Smooth muscle cell of the coronary artery (primary cell): ENCODE data around the gene MIER1. TPM values are rescaled to one million over a fixed set of nuclear protein-coding genes. Genes with fewer than 3 reads are reported as not detected.

ENCODE experiments used
- total RNA-seq: library from RNA; depleted of rRNA; stranded (reverse); fragments of >200 nt; gene quantifications from 2 replicates; pipeline ENCODE4 v1.2.3, GENCODE V29; 2014; ENCODE audit warnings: low replicate concordance

MIER1 gene
- 26.2 and 72.9 TPM in 2 replicates for total RNA-seq

DNA sequence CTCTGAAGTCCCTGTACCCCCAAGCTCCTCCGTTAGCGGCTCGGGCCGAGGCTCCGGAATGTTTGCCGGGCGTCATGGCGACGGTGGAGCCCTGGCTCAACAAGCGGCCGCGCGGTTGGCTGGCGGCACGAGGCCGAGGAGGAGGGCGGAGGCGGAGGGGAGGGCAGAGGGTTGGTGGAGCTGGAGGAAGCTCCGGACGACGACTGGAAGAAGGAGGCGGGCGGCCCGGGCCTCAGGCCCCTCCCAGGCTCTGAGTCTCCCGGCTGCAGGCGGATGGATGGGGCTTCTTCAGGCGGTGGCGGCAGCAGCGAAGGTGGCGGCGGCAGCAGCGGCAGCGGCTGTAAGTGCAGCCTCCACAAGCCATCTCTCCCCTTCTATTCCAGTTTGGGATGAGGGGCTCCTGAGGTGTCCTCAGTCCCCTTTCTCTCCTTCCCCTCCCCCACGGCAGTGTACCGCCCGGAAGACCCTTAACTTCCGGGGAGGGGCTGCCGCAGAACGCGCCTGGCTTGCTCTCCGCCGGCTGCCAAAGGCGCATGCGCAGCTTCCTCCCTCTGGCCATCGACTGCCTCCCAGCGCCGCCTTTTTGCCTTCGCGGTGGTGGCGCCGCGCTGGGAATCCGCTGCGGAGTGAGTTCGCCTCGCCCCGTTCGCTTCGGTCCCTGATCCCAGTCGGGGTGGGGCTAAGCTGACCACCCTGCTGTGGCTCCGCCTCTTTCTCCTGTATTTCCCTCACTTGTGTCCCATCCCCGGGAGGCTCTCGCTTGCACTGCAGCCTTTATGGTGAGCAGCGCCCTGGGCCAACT is at the start of gene MIER1, which contains the start of gene DNAI4:
Gene MIER1, plus strand, starts transcription at position 235 of the 802 bp plus-strand sequence. Its CDS starts 39 bp downstream, at position 274.
Gene DNAI4, minus strand, starts transcription at position 101 of the 802 bp plus-strand sequence. Its CDS starts 25 bp downstream, at position 76.

Other genes starting within 250 kb of the MIER1 start
- gene DYNLT5, start 172.5 kb upstream of the MIER1 start, total RNA-seq: 0.15 and 0.23 TPM in 2 replicates
- not detected in 2 replicates for gene INSL5, start 123.7 kb upstream of the MIER1 start, total RNA-seq
- gene DNAI4, start 134 bp upstream of the MIER1 start, total RNA-seq: 4.1 and 6.7 TPM in 2 replicates
- 6.6 and 8.0 TPM in 2 replicates for gene SLC35D1, start 129.2 kb downstream of the MIER1 start, total RNA-seq
- gene C1orf141, start 210.0 kb downstream of the MIER1 start, total RNA-seq: not detected in 2 replicates
- gene IL23R, start 241.5 kb downstream of the MIER1 start, total RNA-seq: not detected in 2 replicates